Pancreas (tissue), 10 donors: ENCODE data around the gene PRR29. TPM values are rescaled to one million over a fixed set of nuclear protein-coding genes. Genes with fewer than 3 reads are reported as not detected.

Experiments used
- ATAC-seq, 4 donors: fragments of 200-7000 bp; cut with Tn5 transposase; one replicate each; pipeline versions ENCODE4 v1.8.0 to v1.9.1; 2020; ENCODE audit warnings: mild to moderate bottlenecking in 4 of 4, moderate library complexity in 4 of 4
- DNase-seq, 6 donors: peaks; one replicate each; pipeline ENCODE4 v3.0.0-alpha.2; 2020
- FAIRE-seq: peaks from 2 replicates; lab custom pipeline; 2012; peaks lifted over from hg19 to GRCh38; lab: Jason Lieb, UNC
- H3K27ac ChIP-seq, 4 donors: fragments of 200-600 bp; sonication (generic); 1 replicate in 3 of 4; 2 replicates in 1 of 4; pipeline versions ENCODE4 v1.5.0 to v1.8.0; 2020
- H3K27me3 ChIP-seq, 4 donors: fragments of 200-600 bp; one replicate each; pipeline ENCODE4 v1.8.0; 2021
- H3K36me3 ChIP-seq, 3 donors: fragments of 200-600 bp; sonication (generic) in 1 of 3; one replicate each; pipeline versions ENCODE4 v1.5.0 to v1.8.0; 2020 to 2021
- H3K4me1 ChIP-seq, 3 donors: fragments of 200-600 bp; one replicate each; pipeline ENCODE4 v1.8.0; 2021
- H3K4me3 ChIP-seq, 4 donors: fragments of 200-600 bp; sonication (generic) in 2 of 4; one replicate each; pipeline versions ENCODE4 v1.5.0 to v1.8.0; 2020 to 2021
- H3K9me3 ChIP-seq, 4 donors: fragments of 200-600 bp; one replicate each; pipeline ENCODE4 v1.8.0; 2021
- WGBS, 2 donors: extraction: QIAGEN DNeasy Blood & Tissue Kit; methylation state at CpG; one replicate each; pipeline ENCODE4 v1.1.7; 2013; 5-methylcytosine and 5-hydroxymethylcytosine counted together
- intact Hi-C, 3 donors: fragments of 100-400 bp; cut with DNase I; formaldehyde crosslinking; loops; one replicate each; pipeline versions ENCODE4 v1.11.1 to v1.14.2; 2022
- polyA plus RNA-seq, 2 donors: library from polyadenylated mRNA; stranded (reverse); fragments of 200-250 nt; gene quantifications; one replicate each; pipeline ENCODE4 v1.2.3, GENCODE V29; 2013
- total RNA-seq, 6 donors: library from RNA; stranded (reverse); fragmentation: NEBNext Ultra II Directional in 4 of 6; extraction: Animal tissue kit (Norgen Biotek cat#: 25700) in 4 of 6; gene quantifications; one replicate each; pipeline versions ENCODE4 v1.2.1 to v1.2.4, GENCODE V29; 2021 to 2023
- TF ChIP-seq, protein P1 (sequence below), 4 donors: fragments of 200-600 bp; sonication (generic) in 3 of 4; IDR thresholded peaks; one replicate each; pipeline versions ENCODE4 v1.5.0 to v1.8.0; 2021; ENCODE audit warnings: antibody characterized with exemption in 4 of 4
- donor health status: healthy with polysubstance abuse.
- donor health status: DM: no; HTN: no; CAD: no; lungs with moderate emphysema.
- donor health status: DM: no; HTN: no; CAD: no.
- donor health status: control.
- donor health status: control.
- donor health status: Bipolar disorder and iron deficiency.
- donor health status: DM: yes; HTN: yes; CAD: no.
- donor health status: DM: no; HTN: no; CAD: no.
- donor health status: DM: no; HTN: no; CAD: no.
- donor health status: DM: yes; HTN: yes; CAD: no.

Gene PRR29
- total and polyA plus RNA-seq, 8 donors, result 0.14 to 0.46 (median 0.22) TPM; not detected in 2

DNA sequence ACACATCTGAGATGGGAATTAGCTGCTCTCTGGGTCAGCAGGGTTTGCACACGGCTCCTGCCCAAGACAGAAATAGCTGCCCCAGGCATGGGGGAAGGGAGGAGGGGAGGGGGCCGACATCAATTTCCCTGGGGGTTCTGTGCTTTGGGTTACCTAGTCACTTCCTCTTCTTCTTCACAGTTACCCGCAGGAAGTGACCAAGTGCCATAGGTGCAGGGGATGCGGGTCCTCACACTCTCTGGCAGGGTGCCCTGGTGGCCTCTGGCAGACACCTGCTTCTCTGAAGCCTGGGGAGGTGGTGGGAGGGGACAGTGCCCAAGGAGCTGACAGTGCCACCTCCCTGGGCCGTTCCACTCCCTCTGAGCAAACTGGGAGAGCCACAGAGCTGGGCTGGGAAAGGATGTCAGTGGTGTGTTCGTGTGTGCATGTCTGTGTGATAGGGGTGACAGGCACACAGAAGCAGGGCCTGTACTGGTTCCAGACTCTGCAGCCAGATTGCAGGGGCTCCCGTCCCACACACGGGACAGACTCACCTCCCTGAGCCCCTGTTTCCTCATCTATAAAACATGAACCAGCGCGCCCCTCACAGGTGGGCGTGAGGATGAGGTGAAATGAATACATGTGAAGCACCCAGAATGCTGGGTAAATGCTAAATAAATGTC is 43.6 kb upstream of the PRR29 start:
- DNase-seq, result no peak
- Histone ChIP-seq H3K27ac (no peak overlapping the region), H3K9me3 (no peaks in the 10 kb centered on the region), H3K4me1 (no peaks in the 10 kb centered on the region), H3K36me3 (no peaks in the 10 kb centered on the region), H3K27me3 (no peaks in the 10 kb centered on the region), H3K4me3 (no peak overlapping the region)
- 57 to 65% methylated on average over 10 to 11 of the region's 11 CpGs for WGBS, 2 donors
- intact Hi-C loops, result no loop called here
- TF ChIP-seq, protein P1, sequence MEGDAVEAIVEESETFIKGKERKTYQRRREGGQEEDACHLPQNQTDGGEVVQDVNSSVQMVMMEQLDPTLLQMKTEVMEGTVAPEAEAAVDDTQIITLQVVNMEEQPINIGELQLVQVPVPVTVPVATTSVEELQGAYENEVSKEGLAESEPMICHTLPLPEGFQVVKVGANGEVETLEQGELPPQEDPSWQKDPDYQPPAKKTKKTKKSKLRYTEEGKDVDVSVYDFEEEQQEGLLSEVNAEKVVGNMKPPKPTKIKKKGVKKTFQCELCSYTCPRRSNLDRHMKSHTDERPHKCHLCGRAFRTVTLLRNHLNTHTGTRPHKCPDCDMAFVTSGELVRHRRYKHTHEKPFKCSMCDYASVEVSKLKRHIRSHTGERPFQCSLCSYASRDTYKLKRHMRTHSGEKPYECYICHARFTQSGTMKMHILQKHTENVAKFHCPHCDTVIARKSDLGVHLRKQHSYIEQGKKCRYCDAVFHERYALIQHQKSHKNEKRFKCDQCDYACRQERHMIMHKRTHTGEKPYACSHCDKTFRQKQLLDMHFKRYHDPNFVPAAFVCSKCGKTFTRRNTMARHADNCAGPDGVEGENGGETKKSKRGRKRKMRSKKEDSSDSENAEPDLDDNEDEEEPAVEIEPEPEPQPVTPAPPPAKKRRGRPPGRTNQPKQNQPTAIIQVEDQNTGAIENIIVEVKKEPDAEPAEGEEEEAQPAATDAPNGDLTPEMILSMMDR (IDR thresholded peaks at IDR 0.05), result no peak
- FAIRE-seq, result no peak
- no peak for ATAC-seq

GRCh38 chr17:63955232-63955631 is 42.9 kb upstream of the PRR29 start:
- Histone ChIP-seq H3K9me3 (no peaks in the 10 kb centered on the region), H3K27ac (no peak overlapping the region), H3K27me3 (no peaks in the 10 kb centered on the region), H3K4me3 (no peak overlapping the region), H3K36me3 (no peaks in the 10 kb centered on the region), H3K4me1 (no peaks in the 10 kb centered on the region)
- no peak for FAIRE-seq
- intact Hi-C loops, result no loop called here
- TF ChIP-seq, protein P1 (IDR thresholded peaks at IDR 0.05), result no peak
- 68 to 78% methylated on average over 11 of the region's 11 CpGs for WGBS, 2 donors
- ATAC-seq, result no peak
- no peak for DNase-seq

DNA sequence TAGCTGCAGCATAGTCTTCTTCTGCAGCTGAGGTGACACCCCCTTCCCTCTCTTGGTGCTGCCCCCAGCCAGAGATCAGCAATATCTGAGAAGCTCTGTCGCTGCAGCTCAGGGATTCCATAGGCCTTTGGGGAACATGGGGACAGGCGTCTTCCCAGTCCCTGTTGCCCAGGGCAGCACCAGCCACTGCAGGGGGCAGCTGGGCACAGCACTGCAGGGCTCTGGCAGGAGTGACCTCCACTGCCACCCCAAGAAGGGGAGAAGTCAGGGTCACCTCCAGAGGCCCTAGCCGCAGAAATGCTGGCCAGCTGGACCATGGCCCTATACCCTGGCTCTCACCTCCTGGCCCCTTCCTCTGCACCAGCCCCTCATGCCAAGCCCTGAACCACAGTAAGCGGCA is 42.4 kb upstream of the PRR29 start:
- Histone ChIP-seq H3K36me3 (no peaks in the 10 kb centered on the region), H3K9me3 (no peaks in the 10 kb centered on the region), H3K4me3 (no peak overlapping the region), H3K27me3 (no peaks in the 10 kb centered on the region), H3K4me1 (no peaks in the 10 kb centered on the region), H3K27ac (no peak overlapping the region)
- WGBS, 2 donors, result 80 to 86% methylated on average over 4 of the region's 4 CpGs
- TF ChIP-seq, protein P1 (IDR thresholded peaks at IDR 0.05), result no peak
- no peak for FAIRE-seq
- ATAC-seq, result no peak
- DNase-seq, result no peak
- intact Hi-C loops, result no loop called here

DNA sequence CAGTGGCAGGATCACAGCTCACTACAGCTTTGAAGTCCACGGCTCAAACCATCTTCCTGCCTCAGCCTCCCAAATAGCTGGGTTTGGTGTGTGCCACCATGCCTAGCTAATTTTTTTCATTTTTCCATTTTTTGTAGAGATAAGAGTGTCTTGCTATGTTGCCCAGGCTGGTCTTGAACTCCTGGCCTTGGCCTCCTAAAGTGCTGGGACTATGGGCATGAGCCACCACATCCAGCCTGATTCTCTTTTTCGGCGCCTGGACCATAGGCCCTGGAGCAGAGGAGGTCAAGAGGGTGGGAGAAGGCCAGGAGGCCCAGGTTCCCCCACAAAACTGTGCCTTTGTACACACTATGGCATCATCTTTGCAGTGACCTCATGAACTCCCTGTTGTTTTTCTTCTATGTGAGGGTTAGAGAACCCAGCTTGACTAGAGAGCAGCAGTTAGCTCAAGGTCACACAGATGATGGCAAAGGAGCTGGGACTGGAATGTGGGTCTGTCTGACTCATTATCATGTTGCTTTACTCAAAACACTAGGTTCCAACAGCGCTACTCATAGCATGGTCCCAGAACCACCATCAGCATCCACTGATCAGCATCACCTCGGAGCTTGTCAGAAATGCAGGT is 41.7 kb upstream of the PRR29 start:
- 96 to 99% methylated on average over 5 of the region's 5 CpGs for WGBS, 2 donors
- Histone ChIP-seq H3K27ac (no peak overlapping the region), H3K27me3 (no peaks in the 10 kb centered on the region), H3K4me3 (no peak overlapping the region), H3K9me3 (no peaks in the 10 kb centered on the region), H3K4me1 (no peaks in the 10 kb centered on the region), H3K36me3 (no peaks in the 10 kb centered on the region)
- ATAC-seq (no peak), FAIRE-seq (no peak), DNase-seq (no peak)
- TF ChIP-seq, protein P1 (IDR thresholded peaks at IDR 0.05), result no peak
- intact Hi-C loops, result no loop called here

DNA sequence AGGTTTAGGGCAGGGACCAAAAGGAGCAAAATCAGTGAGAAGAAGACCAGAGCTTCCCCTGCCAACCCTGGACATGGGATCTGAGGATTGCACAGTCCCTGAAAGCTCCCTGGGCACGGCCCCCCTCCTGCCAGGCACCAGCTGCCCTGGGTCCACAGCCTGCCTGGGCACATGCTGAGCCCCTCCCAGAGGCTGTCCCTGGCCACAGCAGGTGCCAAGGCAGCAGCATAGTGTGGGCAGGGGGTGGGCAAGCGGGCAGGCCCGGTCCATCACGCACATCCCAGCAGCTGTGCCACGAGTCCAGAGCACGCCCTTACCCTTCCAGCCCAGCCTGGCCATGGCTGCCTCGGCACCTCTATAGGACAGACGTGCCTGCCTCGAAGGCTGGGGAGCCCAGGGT is 38.1 kb upstream of the PRR29 start:
- no peak for DNase-seq
- no peak for ATAC-seq
- H3K36me3 ChIP-seq, result no peaks in the 10 kb centered on the region
- H3K4me3 ChIP-seq, result no peak overlapping the region
- no peaks in the 10 kb centered on the region for H3K4me1 ChIP-seq
- H3K27me3 ChIP-seq, result no peaks in the 10 kb centered on the region
- H3K9me3 ChIP-seq, result no peaks in the 10 kb centered on the region
- TF ChIP-seq, protein P1 (IDR thresholded peaks at IDR 0.05), result no peak
- no peak overlapping the region for H3K27ac ChIP-seq
- intact Hi-C loops, result no loop called here
- WGBS, 2 donors, result 68 to 83% methylated on average over 7 to 9 of the region's 9 CpGs
- FAIRE-seq, result no peak
